K562 (cell line): Measurements from ENCODE around the gene ZFPM1. TPM values are rescaled to one million over a fixed set of nuclear protein-coding genes. Genes with fewer than 3 reads are reported as not detected.

Source experiments
- ATAC-seq: fragments of 200-7000 bp; cut with Tn5 transposase; 3 replicates; pipeline ENCODE4 v1.9.1; 2020; ENCODE audit warnings: moderate library complexity
- BruUV-seq: library from RNA; stranded (reverse); fragments of 400-500 nt; replicated peaks from 2 replicates; lab custom pipeline; 2021; lab: Mats Ljungman, UMichigan
- CTCF ChIA-PET: fragments of 300-600 bp; formaldehyde crosslinking; extraction: SDS; loops from one replicate; lab custom pipeline; 2021; ENCODE audit warnings: low intra/inter-chr PET ratio; lab: Yijun Ruan, JAX
- POLR2A ChIA-PET: fragments of 300-600, 350-650 bp; sonication (Branson Sonifier 250); formaldehyde crosslinking; extraction: SDS; loops from one replicate; lab custom pipeline; 2021; ENCODE audit warnings: antibody characterized with exemption, inconsistent platforms; lab: Yijun Ruan, JAX
- DNase-seq, 4 experiments: peaks; one replicate each; pipeline versions ENCODE4 v3.0.0 to v3.0.0-alpha.2; 2011 to 2018; ENCODE audit warnings: low spot score in 3 of 4, mixed read lengths in 3 of 4; ENCODE audit errors: extremely low read depth in 1 of 4
- FAIRE-seq: peaks from 2 replicates; lab custom pipeline; 2011; peaks lifted over from hg19 to GRCh38; lab: Jason Lieb, UNC
- H2AFZ ChIP-seq: 2 replicates; pipeline ENCODE4 v1.6.0; 2011; ENCODE audit warnings: low read depth, low read length, control low read depth, inconsistent platforms
- H3K27ac ChIP-seq: fragments of 200-600 bp; 3 replicates; pipeline ENCODE4 v1.8.0; 2011; ENCODE audit warnings: low read depth, mild to moderate bottlenecking, control low read depth, inconsistent platforms, low read length, moderate library complexity, mixed read lengths; ENCODE audit errors: extremely low read depth
- H3K27me3 ChIP-seq, 2 experiments: fragments of 300-600 bp in 1 of 2; 2 replicates in 1 of 2; 3 replicates in 1 of 2; pipeline versions ENCODE4 v1.6.0 to v1.8.0; 2011; ENCODE audit warnings: inconsistent platforms in 2 of 2, low read length in 2 of 2, mild to moderate bottlenecking in 1 of 2, mixed read lengths in 1 of 2, moderate library complexity in 1 of 2; ENCODE audit not compliant: control insufficient read depth in 2 of 2, insufficient read depth in 2 of 2
- H3K36me3 ChIP-seq: fragments of 300-600 bp; 3 replicates; pipeline ENCODE4 v1.8.0; 2011; ENCODE audit warnings: mild to moderate bottlenecking, low read length, inconsistent platforms; ENCODE audit not compliant: control insufficient read depth, insufficient read depth
- H3K4me1 ChIP-seq, 2 experiments: fragments of 200-600 bp in 1 of 2; replicated peaks in 1 of 2; 2 replicates in 1 of 2; 3 replicates in 1 of 2; pipeline versions ENCODE4 v1.5.1 to v1.8.0; 2011; ENCODE audit warnings: inconsistent platforms in 2 of 2, low read length in 2 of 2, mild to moderate bottlenecking in 1 of 2, mixed read lengths in 1 of 2, moderate library complexity in 1 of 2; ENCODE audit not compliant: control insufficient read depth in 2 of 2, insufficient read depth in 2 of 2
- H3K4me2 ChIP-seq: 2 replicates; pipeline ENCODE4 v1.6.1; 2011; ENCODE audit warnings: low read length, control low read depth, inconsistent platforms, mixed read lengths; ENCODE audit not compliant: insufficient read depth
- H3K4me3 ChIP-seq: fragments of 200-600 bp; sonication (generic), shearing (Covaris generic); 2 replicates; pipeline ENCODE4 v1.5.1; 2016; ENCODE audit warnings: control low read depth, inconsistent platforms
- H3K79me2 ChIP-seq: fragments of 200-600 bp; 3 replicates; pipeline ENCODE4 v1.8.0; 2011; ENCODE audit warnings: low read length, inconsistent platforms; ENCODE audit not compliant: control insufficient read depth, insufficient read depth
- H3K9ac ChIP-seq, 2 experiments: 2 replicates each; pipeline versions ENCODE4 v1.6.0 to v1.6.1; 2011; ENCODE audit warnings: low read depth in 2 of 2, low read length in 2 of 2, control low read depth in 1 of 2, inconsistent platforms in 1 of 2, mild to moderate bottlenecking in 1 of 2, mixed read lengths in 1 of 2; ENCODE audit not compliant: insufficient read depth in 1 of 2
- H3K9me1 ChIP-seq: one replicate; pipeline ENCODE4 v1.6.0; 2011; ENCODE audit warnings: inconsistent platforms, mild to moderate bottlenecking, low read length, moderate library complexity; ENCODE audit not compliant: control insufficient read depth, insufficient read depth
- H3K9me3 ChIP-seq: replicated peaks from 2 replicates; pipeline ENCODE4 v1.5.1; 2011; ENCODE audit warnings: low read depth, low read length, inconsistent platforms; ENCODE audit not compliant: control insufficient read depth, insufficient read depth
- H4K20me1 ChIP-seq: replicated peaks from 2 replicates; pipeline ENCODE4 v1.6.1; 2011; ENCODE audit warnings: low read length, inconsistent platforms, mixed read lengths; ENCODE audit not compliant: control insufficient read depth, insufficient read depth
- HEY1 ChIP-seq: fragments of 250-450 bp; sonication (Bioruptor Pico); IDR thresholded peaks from 2 replicates; pipeline ENCODE4 v1.5.0; 2020; ENCODE audit warnings: mild to moderate bottlenecking, moderate library complexity, borderline replicate concordance
- NR2C2 ChIP-seq, 2 experiments: fragments of 200-800 bp in 1 of 2; sonication (Bioruptor generic) in 1 of 2; sonication (generic) in 1 of 2; formaldehyde crosslinking in 1 of 2; IDR thresholded peaks; 2 replicates each; pipeline versions ENCODE4 v1.6.1 to v1.8.0; 2016 to 2022; ENCODE audit warnings: mild to moderate bottlenecking in 1 of 2, missing compliant biosample characterization in 1 of 2, missing genetic modification characterization in 1 of 2, missing genetic modification reagents in 1 of 2
- PHTF2 ChIP-seq: fragments of 250-450 bp; sonication (Bioruptor Pico); IDR thresholded peaks from 2 replicates; pipeline ENCODE4 v1.5.0; 2021; ENCODE audit warnings: mild to moderate bottlenecking
- PML ChIP-seq: IDR thresholded peaks from 2 replicates; pipeline ENCODE4 v1.6.1; 2012; ENCODE audit warnings: low read length, inconsistent platforms
- ZFX ChIP-seq: sonication (generic); formaldehyde crosslinking; IDR thresholded peaks from 2 replicates; pipeline ENCODE4 v1.8.0; 2022; ENCODE audit warnings: mild to moderate bottlenecking, missing genetic modification reagents, moderate library complexity
- ZNF785 ChIP-seq: fragments of 250-450 bp; sonication (Bioruptor Pico); IDR thresholded peaks from 2 replicates; pipeline ENCODE4 v1.4.0; 2020; ENCODE audit warnings: mild to moderate bottlenecking
- WGBS: fragments of 100-300 bp; shearing (Covaris generic); methylation state at CpG from one replicate; pipeline ENCODE4 v1.1.6; 2016; ENCODE audit warnings: low coverage, mixed read lengths; ENCODE audit not compliant: insufficient coverage; ENCODE audit errors: missing lambda C conversion rate; 5-methylcytosine and 5-hydroxymethylcytosine counted together
- in situ Hi-C: fragments of 300-500 bp; cut with MboI; formaldehyde crosslinking; loops from 4 replicates; pipeline ENCODE4 v1.15.0; 2018; ENCODE audit warnings: inconsistent platforms, mixed read lengths
- intact Hi-C: fragments of 100-400 bp; cut with micrococcal nuclease; formaldehyde crosslinking; loops from 2 replicates; pipeline ENCODE4 v1.14.2; 2022
- polyA plus RNA-seq, 8 experiments: library from polyadenylated mRNA; depleted of rRNA in 4 of 8; stranded (reverse) in 5 of 8; unstranded in 3 of 8; fragments of >200 nt; fragmentation: Nextera tagmentation in 2 of 8; fragmentation: Illumina TruSeq in 1 of 8; extraction: Ambion mirVana in 2 of 8; extraction: Trizol in 1 of 8; gene quantifications; 2 replicates each; pipeline versions ENCODE4 v1.2.1 to v1.2.3, GENCODE V29; 2011 to 2014; ENCODE audit warnings: inconsistent platforms in 1 of 8, missing spikeins in 1 of 8
- total RNA-seq, 7 experiments: library from RNA; depleted of rRNA in 6 of 7; stranded (reverse); fragments of >200 nt in 6 of 7; fragmentation: Illumina TruSeq in 2 of 7; extraction: Trizol in 2 of 7; gene quantifications; 2 replicates each; pipeline versions ENCODE4 v1.2.1 to v1.2.3, GENCODE V29; 2011 to 2021; ENCODE audit warnings: low replicate concordance in 1 of 7
- TF ChIP-seq, protein P1 (sequence below): fragments of 250-450 bp; sonication (Bioruptor Pico); IDR thresholded peaks from 2 replicates; pipeline ENCODE4 v1.8.0; 2021; ENCODE audit warnings: moderate library complexity, mild to moderate bottlenecking, inconsistent platforms
- TF ChIP-seq, protein P2 (sequence below): fragments of 450-650 bp; IDR thresholded peaks from 2 replicates; pipeline ENCODE4 v1.6.1; 2018; ENCODE audit warnings: mild to moderate bottlenecking, low read depth; ENCODE audit not compliant: partially characterized antibody

ZFPM1 gene
- total and polyA plus RNA-seq, 9 of the 15 experiments (the other 6 are each of a cell fraction or from before 2014, with no cell fraction given), result 0.03 to 35.9 (median 1.4) TPM

DNA sequence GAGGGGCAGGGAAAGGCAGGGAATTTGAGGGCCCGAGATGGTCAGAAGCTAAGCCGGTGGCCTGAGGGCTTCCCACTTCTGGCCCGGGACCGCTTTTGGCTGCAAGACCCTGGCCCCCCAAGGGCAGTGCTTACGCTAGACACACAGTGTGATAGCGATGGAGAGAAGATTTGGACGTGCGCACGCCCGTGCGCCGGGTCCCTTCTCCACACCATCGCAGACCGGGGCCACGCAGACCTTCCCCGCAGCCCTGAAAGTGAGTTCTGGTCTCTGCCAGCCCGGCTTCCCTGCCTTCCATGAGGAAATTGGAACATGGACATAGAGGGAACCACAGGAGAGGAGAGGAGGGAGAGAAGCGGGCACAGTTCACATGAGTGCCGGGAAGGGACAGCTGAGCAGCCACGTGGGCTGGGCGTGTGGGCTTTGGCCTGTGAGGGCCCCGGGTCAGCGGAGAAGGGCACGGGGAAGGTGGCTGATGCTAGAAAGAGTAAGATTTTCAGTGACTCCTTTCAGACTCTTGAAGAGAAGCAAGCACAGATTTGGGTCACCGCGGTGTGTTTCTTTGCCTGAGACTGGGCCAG, 23.8 kb downstream of the ZFPM1 start:
- in situ Hi-C loops, result no loop called here
- CTCF ChIA-PET, result no interaction called here

More for the DNA sequence above, 23.8 kb downstream of the ZFPM1 start:
- intact Hi-C loops, result no loop called here
- no peak overlapping the region for H2AFZ ChIP-seq
- ATAC-seq (no peak), FAIRE-seq (no peak), DNase-seq (no peak)
- no peak overlapping the region for H3K4me3 ChIP-seq
- peaks cover 11% of the 10 kb centered on the region for H3K9me1 ChIP-seq
- H3K9me3 ChIP-seq, result no peaks in the 10 kb centered on the region
- no peaks in the 10 kb centered on the region for H3K27me3 ChIP-seq
- TF ChIP-seq, protein P1, sequence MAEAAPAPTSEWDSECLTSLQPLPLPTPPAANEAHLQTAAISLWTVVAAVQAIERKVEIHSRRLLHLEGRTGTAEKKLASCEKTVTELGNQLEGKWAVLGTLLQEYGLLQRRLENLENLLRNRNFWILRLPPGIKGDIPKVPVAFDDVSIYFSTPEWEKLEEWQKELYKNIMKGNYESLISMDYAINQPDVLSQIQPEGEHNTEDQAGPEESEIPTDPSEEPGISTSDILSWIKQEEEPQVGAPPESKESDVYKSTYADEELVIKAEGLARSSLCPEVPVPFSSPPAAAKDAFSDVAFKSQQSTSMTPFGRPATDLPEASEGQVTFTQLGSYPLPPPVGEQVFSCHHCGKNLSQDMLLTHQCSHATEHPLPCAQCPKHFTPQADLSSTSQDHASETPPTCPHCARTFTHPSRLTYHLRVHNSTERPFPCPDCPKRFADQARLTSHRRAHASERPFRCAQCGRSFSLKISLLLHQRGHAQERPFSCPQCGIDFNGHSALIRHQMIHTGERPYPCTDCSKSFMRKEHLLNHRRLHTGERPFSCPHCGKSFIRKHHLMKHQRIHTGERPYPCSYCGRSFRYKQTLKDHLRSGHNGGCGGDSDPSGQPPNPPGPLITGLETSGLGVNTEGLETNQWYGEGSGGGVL (CRISPR knock-in tag), result no peak
- TF ChIP-seq PML (no peak), NR2C2 (CRISPR knock-in tag; IDR thresholded peaks at IDR 0.05) (no peak), NR2C2 (tag; IDR thresholded peaks at IDR 0.05) (no peak), ZFX (CRISPR knock-in tag) (no peak), ZNF785 (CRISPR knock-in tag) (no peak), PHTF2 (no peak), HEY1 (CRISPR knock-in tag) (no peak)
- TF ChIP-seq, protein P2, sequence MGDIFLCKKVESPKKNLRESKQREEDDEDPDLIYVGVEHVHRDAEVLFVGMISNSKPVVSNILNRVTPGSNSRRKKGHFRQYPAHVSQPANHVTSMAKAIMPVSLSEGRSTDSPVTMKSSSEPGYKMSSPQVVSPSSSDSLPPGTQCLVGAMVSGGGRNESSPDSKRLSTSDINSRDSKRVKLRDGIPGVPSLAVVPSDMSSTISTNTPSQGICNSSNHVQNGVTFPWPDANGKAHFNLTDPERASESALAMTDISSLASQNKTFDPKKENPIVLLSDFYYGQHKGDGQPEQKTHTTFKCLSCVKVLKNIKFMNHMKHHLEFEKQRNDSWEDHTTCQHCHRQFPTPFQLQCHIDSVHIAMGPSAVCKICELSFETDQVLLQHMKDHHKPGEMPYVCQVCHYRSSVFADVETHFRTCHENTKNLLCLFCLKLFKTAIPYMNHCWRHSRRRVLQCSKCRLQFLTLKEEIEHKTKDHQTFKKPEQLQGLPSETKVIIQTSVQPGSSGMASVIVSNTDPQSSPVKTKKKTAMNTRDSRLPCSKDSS, result no peak
- H3K27ac ChIP-seq, result no peak overlapping the region
- 84% methylated on average over 14 of the region's 26 CpGs for WGBS
- H4K20me1 ChIP-seq, result peaks cover 69% of the 10 kb centered on the region
- H3K4me2 ChIP-seq, result no peak overlapping the region
- H3K79me2 ChIP-seq, result peaks cover 96% of the 10 kb centered on the region
- peaks cover 28 to 98% of the 10 kb centered on the region in 2 experiments; a peak in 4 of 5 replicates for H3K4me1 ChIP-seq
- POLR2A ChIA-PET, result interaction anchor here (1.0 kb wide), 2 partner anchors 15 to 22 kb away, joined by 4 read pairs; no protein-coding TSS in a partner anchor
- no TSS peak for BruUV-seq
- H3K9ac ChIP-seq, result peak overlapping the region in 1 of 2 experiments; percentile 14; a peak in 1 of 4 replicates
- H3K36me3 ChIP-seq, result peaks cover 51% of the 10 kb centered on the region; the same call in 2 of the 3 replicates
